Measurements from ENCODE around the gene SFMBT2. TPM values are rescaled to one million over a fixed set of nuclear protein-coding genes. Genes with fewer than 3 reads are reported as not detected.

SFMBT2 gene
- total and polyA plus RNA-seq, 2 of the 4 experiments (the other 2 are of a cell fraction), result 0.70 to 1.3 TPM

DNA sequence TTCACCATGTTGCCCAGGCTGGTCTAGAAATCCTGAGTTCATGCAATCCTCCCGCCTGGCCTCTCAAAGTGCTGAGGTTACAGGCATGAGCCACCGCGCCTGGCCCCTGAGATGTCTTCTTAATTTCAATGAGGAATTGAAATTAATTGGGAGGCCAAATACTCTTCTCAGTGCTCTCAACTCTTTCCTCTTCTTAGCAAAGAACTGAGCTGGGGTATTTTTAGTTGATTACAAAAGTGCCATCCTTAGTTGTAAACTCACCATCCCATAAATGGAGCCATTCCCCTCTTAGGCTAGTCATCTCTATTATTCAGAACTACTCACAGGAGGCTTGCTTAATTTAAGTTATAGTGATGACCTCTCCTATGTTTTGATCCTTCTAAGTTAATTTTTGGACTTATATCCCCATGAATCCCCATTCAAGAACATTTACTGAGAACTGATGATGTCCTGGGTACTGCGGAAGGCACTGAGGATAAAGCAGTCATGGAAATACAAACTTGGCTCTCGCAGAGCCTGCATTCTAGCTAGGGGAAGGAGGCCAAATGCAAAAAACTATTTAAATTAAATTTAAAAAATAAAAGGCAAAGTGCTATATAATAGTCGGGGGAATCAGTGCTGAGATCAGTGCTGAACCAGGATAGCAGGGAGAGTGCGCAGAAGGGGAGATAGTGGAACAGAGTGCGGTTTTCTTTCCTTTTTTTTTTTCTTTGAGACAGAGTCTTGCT is 145.3 kb downstream of the SFMBT2 start:
- BruUV-seq (replicated peaks), result no TSS peak
- H3K27ac ChIP-seq (ENCODE audit: insufficient read depth, low read length), result no peak overlapping the region
- intact Hi-C loops (cut with micrococcal nuclease), result loop anchor here (10.0 kb wide), 2 partner anchors 481 to 851 kb away; no protein-coding TSS in a partner anchor

More for the DNA sequence above, 145.3 kb downstream of the SFMBT2 start:
- Histone ChIP-seq H2AK5ac (ENCODE audit: low read depth, low read length) (no peak overlapping the region), H2AK9ac (replicated peaks; ENCODE audit: low read depth, low read length, poor library complexity) (no peak overlapping the region), H3K79me1 (ENCODE audit: low read depth in 1 of 2, low read length in 2 of 2) (no peaks in the 10 kb centered on the region), H4K8ac (ENCODE audit: low read depth in 2 of 2, low read length in 2 of 2) (no peak overlapping the region), H2BK20ac (ENCODE audit: low read depth, low read length) (no peak overlapping the region), H2BK15ac (ENCODE audit: low read depth, low read length) (no peak overlapping the region), H3K14ac (replicated peaks; ENCODE audit: low read depth, low read length) (no peak overlapping the region), H4K5ac (ENCODE audit: low read depth, low read length) (no peak overlapping the region), H2AFZ (replicated peaks; ENCODE audit: low read length, poor library complexity) (no peak overlapping the region), H3K23ac (ENCODE audit: low read depth, low read length) (no peak overlapping the region), H3K18ac (ENCODE audit: low read depth, low read length) (no peak overlapping the region), H3K56ac (ENCODE audit: extremely low read depth, insufficient read depth, low read length) (no peak overlapping the region), H3K27me3 (ENCODE audit: control insufficient read depth, insufficient read depth, low read length) (no peaks in the 10 kb centered on the region), H3K36me3 (ENCODE audit: control insufficient read depth, insufficient read depth, low read length) (no peaks in the 10 kb centered on the region), H4K20me1 (ENCODE audit: insufficient read depth, low read length) (no peaks in the 10 kb centered on the region), H3K9ac (ENCODE audit: low read depth, low read length) (no peak overlapping the region), H3K4me1 (ENCODE audit: control insufficient read depth, insufficient read depth, low read length) (peaks cover 4% of the 10 kb centered on the region; the same call in 1 of the 2 replicates), H3K9me1 (ENCODE audit: insufficient read depth, low read length) (no peaks in the 10 kb centered on the region), H2BK5ac (ENCODE audit: low read depth, low read length, poor library complexity, severe bottlenecking) (no peak overlapping the region), H3K4ac (ENCODE audit: low read depth, low read length) (no peak overlapping the region), H3K4me2 (ENCODE audit: low read depth, low read length) (no peak overlapping the region), H2BK120ac (ENCODE audit: low read depth, low read length) (no peak overlapping the region), H4K91ac (ENCODE audit: insufficient read depth, low read depth, low read length) (no peak overlapping the region), H3K9me3 (ENCODE audit: control insufficient read depth, insufficient read depth, low read length) (no peaks in the 10 kb centered on the region), H3K4me3 (ENCODE audit: insufficient read depth, low read depth, low read length) (no peak overlapping the region)
- in situ Hi-C loops (cut with MboI; ENCODE audit: low sequenced_read_pairs), result loop anchor here (10.0 kb wide), 1 partner anchor 139 kb away; no protein-coding TSS in a partner anchor
- ChIA-PET CTCF (interaction anchor here (0.6 kb wide), 1 partner anchor 675 kb away, joined by 4 read pairs; no protein-coding TSS in a partner anchor), POLR2A (ENCODE audit: unreplicated experiment) (no interaction called here)
- WGBS, 2 experiments (ENCODE audit: extremely low coverage in 2 of 2, insufficient read length in 1 of 2), result 93% methylated on average over 3 of the region's 8 CpGs; no CpG with 5 or more reads in 1 of the 2 experiments
- TF ChIP-seq CEBPB (IDR thresholded peaks at IDR 0.05; ENCODE audit: low read depth, low read length) (no peak), RFX5 (IDR thresholded peaks at IDR 0.05; ENCODE audit: low read depth, low read length) (no peak), NFE2L2 (IDR thresholded peaks at IDR 0.05; ENCODE audit: low read depth, low read length) (no peak), MAZ (IDR thresholded peaks at IDR 0.05; ENCODE audit: borderline replicate concordance, low read depth, low read length) (no peak), SMC3 (IDR thresholded peaks at IDR 0.05; ENCODE audit: low read depth, low read length) (no peak), POLR2A (IDR thresholded peaks at IDR 0.05; ENCODE audit: low read depth, low read length) (no peak), MXI1 (IDR thresholded peaks at IDR 0.05; ENCODE audit: borderline replicate concordance, low read depth, low read length) (no peak), BHLHE40 (IDR thresholded peaks at IDR 0.05; ENCODE audit: low read depth, low read length) (no peak), RCOR1 (IDR thresholded peaks at IDR 0.05; ENCODE audit: insufficient replicate concordance, low read length) (no peak)
- TF ChIP-seq, protein P1, sequence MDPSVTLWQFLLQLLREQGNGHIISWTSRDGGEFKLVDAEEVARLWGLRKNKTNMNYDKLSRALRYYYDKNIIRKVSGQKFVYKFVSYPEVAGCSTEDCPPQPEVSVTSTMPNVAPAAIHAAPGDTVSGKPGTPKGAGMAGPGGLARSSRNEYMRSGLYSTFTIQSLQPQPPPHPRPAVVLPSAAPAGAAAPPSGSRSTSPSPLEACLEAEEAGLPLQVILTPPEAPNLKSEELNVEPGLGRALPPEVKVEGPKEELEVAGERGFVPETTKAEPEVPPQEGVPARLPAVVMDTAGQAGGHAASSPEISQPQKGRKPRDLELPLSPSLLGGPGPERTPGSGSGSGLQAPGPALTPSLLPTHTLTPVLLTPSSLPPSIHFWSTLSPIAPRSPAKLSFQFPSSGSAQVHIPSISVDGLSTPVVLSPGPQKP (IDR thresholded peaks at IDR 0.05; ENCODE audit: borderline replicate concordance, low read depth, low read length), result no peak
- DNase-seq (no peak), ATAC-seq (ENCODE audit: low read depth) (no peak)
- dilution Hi-C loops (cut with HindIII; ENCODE audit: low sequenced_read_pairs, unreplicated experiment), result no loop called here

Measured in IMR-90 (cell line).